HG02870 (cell line): ENCODE results near the gene RUVBL1.
A peak's percentile ranks its signal among the peaks of the same experiment; 100 is the strongest.

Experiments
- ATAC-seq: cut with Tn5 transposase; IDR thresholded peaks from one replicate; pipeline ENCODE4 v1.9.1; 2021; ENCODE audit warnings: mild to moderate bottlenecking, moderate library complexity; ENCODE audit not compliant: unreplicated experiment

The RUVBL1 gene

GRCh38 chr3:128070898-128071591, 52.6 kb downstream of the RUVBL1 start:
- no peak for ATAC-seq

- no peak for ATAC-seq
These were observed 54.3 kb downstream of the RUVBL1 start for GRCh38 chr3:128069271-128069670.

GRCh38 chr3:128068156-128068620, 55.4 kb downstream of the RUVBL1 start:
- no peak for ATAC-seq

- ATAC-seq: no peak
These were observed 56.1 kb downstream of the RUVBL1 start for GRCh38 chr3:128067489-128067888.

- no peak for ATAC-seq
These were observed 56.9 kb downstream of the RUVBL1 start for GRCh38 chr3:128066676-128067075.

- ATAC-seq: no peak
These were observed 57.5 kb downstream of the RUVBL1 start for GRCh38 chr3:128066114-128066513.

- no peak for ATAC-seq
These were observed 58.6 kb downstream of the RUVBL1 start for GRCh38 chr3:128064962-128065361.

GRCh38 chr3:128063865-128064264, 59.7 kb downstream of the RUVBL1 start:
- no peak for ATAC-seq

- ATAC-seq: no peak
These were observed 61.4 kb downstream of the RUVBL1 start for GRCh38 chr3:128062033-128062745.

GRCh38 chr3:128060473-128061381, 62.9 kb downstream of the RUVBL1 start:
- no peak for ATAC-seq

- ATAC-seq: no peak
These were observed 67.4 kb downstream of the RUVBL1 start for GRCh38 chr3:128056258-128056657.

- ATAC-seq: no peak
These were observed 69.2 kb downstream of the RUVBL1 start for GRCh38 chr3:128054367-128054766.

- no peak for ATAC-seq
These were observed 70.0 kb downstream of the RUVBL1 start for GRCh38 chr3:128053614-128054013.

- no peak for ATAC-seq
These were observed 70.8 kb downstream of the RUVBL1 start for GRCh38 chr3:128052595-128053351.

GRCh38 chr3:128051837-128052594, 71.6 kb downstream of the RUVBL1 start, which contains the start of gene SEC61A1:
TSS of gene SEC61A1 (plus strand) at chr3:128052437. CDS start at chr3:128052553, 116 bp downstream.
- peak; percentile 90 for ATAC-seq

GRCh38 chr3:128051459-128051836, 72.2 kb downstream of the RUVBL1 start:
- no peak for ATAC-seq

GRCh38 chr3:128050597-128050996, 73.0 kb downstream of the RUVBL1 start:
- no peak for ATAC-seq

- no peak for ATAC-seq
These were observed 82.3 kb downstream of the RUVBL1 start for GRCh38 chr3:128041344-128041743.

GRCh38 chr3:128040660-128041059, 83.0 kb downstream of the RUVBL1 start:
- ATAC-seq: no peak

- ATAC-seq: no peak
These were observed 83.6 kb downstream of the RUVBL1 start for GRCh38 chr3:128040041-128040440.
